Measurements from ENCODE around the gene B3GALT5.

B3GALT5 gene

DNA sequence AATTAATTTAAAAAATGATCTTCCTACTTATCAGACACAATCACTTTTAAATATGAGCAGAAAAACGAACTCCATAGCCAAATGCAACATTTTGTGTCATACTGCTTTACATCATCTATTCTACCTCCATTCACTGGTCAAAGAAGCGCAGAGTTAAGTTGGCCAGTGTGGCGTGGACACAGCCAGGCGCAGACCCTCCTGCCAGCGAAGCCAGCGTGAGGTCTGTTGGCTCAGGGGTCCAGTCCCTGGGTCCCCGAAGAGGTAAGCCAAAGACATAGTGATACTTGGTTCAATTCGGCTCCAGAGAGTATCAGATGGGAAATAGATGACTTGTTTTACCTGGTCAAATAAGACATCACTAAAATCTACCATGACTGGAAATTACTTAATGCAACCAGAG is 59.2 kb downstream of the B3GALT5 start:
- in situ Hi-C loops (cut with HindIII; ENCODE audit: low sequenced_read_pairs), result no loop called here
- H3K4me3 ChIP-seq (ENCODE audit: low read depth, low read length), result no peak overlapping the region
- TF ChIP-seq CTCF (IDR thresholded peaks at IDR 0.05; ENCODE audit: low read depth, low read length, missing control alignments), result no peak
- no peak for DNase-seq (ENCODE audit: low read depth)

DNA sequence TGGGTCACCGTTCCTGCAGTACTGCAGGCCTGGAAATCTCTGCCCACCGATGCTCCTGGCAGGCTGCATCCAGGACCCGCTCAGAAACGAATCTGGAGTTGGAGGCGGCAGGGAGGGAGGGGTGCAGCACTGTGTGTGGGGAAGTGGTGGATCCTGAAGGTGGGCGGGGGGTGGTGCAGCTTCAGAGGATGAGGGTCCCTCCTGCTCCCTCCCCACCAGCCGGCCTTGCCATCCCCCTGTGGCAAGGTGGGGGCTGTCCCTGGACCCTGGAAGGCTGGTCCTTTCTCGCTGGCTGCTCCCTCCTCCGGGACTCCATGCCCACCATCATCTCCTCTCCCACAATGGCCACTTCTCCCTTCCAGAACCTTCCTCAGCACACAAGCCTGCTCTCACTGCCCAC is 60.4 kb downstream of the B3GALT5 start:
- H3K4me3 ChIP-seq (ENCODE audit: low read depth, low read length), result no peak overlapping the region
- no peak for TF ChIP-seq CTCF (IDR thresholded peaks at IDR 0.05; ENCODE audit: low read depth, low read length, missing control alignments)
- in situ Hi-C loops (cut with HindIII; ENCODE audit: low sequenced_read_pairs), result no loop called here
- no peak for DNase-seq (ENCODE audit: low read depth)

DNA sequence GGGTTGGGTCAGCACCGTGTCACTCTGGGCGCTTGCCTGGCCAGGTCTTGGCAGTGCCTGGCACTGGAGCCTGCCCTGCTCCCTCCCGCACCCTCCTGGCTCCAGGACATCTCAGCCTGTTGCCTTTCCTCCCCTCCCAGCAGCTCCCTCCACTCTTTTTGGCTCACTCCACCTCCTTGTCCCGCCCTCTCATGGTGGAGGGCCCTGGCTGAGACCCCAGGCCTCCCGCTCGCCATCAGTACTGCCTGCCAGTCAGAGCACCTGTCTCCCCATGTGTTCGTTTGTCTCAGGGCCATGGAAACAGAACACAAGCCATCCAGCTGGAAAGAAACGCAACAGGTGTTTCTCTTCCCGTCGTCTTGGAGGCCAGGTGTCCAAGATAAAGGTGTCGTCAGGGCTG is 61.0 kb downstream of the B3GALT5 start:
- DNase-seq (ENCODE audit: low read depth), result no peak
- in situ Hi-C loops (cut with HindIII; ENCODE audit: low sequenced_read_pairs), result no loop called here
- TF ChIP-seq CTCF (IDR thresholded peaks at IDR 0.05; ENCODE audit: low read depth, low read length, missing control alignments), result no peak
- H3K4me3 ChIP-seq (ENCODE audit: low read depth, low read length), result no peak overlapping the region

GRCh38 chr21:39674801-39675200 is 62.1 kb downstream of the B3GALT5 start:
- in situ Hi-C loops (cut with HindIII; ENCODE audit: low sequenced_read_pairs), result no loop called here
- no peak for DNase-seq (ENCODE audit: low read depth)
- no peak for TF ChIP-seq CTCF (IDR thresholded peaks at IDR 0.05; ENCODE audit: low read depth, low read length, missing control alignments)
- H3K4me3 ChIP-seq (ENCODE audit: low read depth, low read length), result no peak overlapping the region

- no peak for DNase-seq (ENCODE audit: low read depth)
- no peak overlapping the region for H3K4me3 ChIP-seq (ENCODE audit: low read depth, low read length)
- in situ Hi-C loops (cut with HindIII; ENCODE audit: low sequenced_read_pairs), result no loop called here
- TF ChIP-seq CTCF (IDR thresholded peaks at IDR 0.05; ENCODE audit: low read depth, low read length, missing control alignments), result no peak
These were observed 62.9 kb downstream of the B3GALT5 start for GRCh38 chr21:39675590-39675989.

- DNase-seq (ENCODE audit: low read depth), result peak; percentile 23
- no peak overlapping the region for H3K4me3 ChIP-seq (ENCODE audit: low read depth, low read length)
- in situ Hi-C loops (cut with HindIII; ENCODE audit: low sequenced_read_pairs), result no loop called here
- TF ChIP-seq CTCF (IDR thresholded peaks at IDR 0.05; ENCODE audit: low read depth, low read length, missing control alignments), result no peak
These were observed 63.4 kb downstream of the B3GALT5 start for GRCh38 chr21:39675993-39676661.
